Measurements from ENCODE around the gene CTDP1.

Gene CTDP1

GRCh38 chr18:79796531-79797405 lies 117.2 kb downstream of the CTDP1 start:
- DNase-seq (ENCODE audit: low spot score): no peak

- no peak for DNase-seq (ENCODE audit: low spot score)
Measured at GRCh38 chr18:79797518-79798345, 118.1 kb downstream of the CTDP1 start, which contains the start of gene KCNG2. Gene KCNG2 (plus strand): TSS chr18:79797938. CDS start chr18:79863668, 65,730 bp downstream.

- DNase-seq (ENCODE audit: low spot score): no peak
Measured at GRCh38 chr18:79798346-79798998, 118.9 kb downstream of the CTDP1 start.

GRCh38 chr18:79798999-79799370 lies 119.4 kb downstream of the CTDP1 start:
- DNase-seq (ENCODE audit: low spot score): no peak

GRCh38 chr18:79799619-79800370 lies 120.2 kb downstream of the CTDP1 start:
- DNase-seq (ENCODE audit: low spot score): no peak

GRCh38 chr18:79800371-79801180 lies 121.0 kb downstream of the CTDP1 start:
- DNase-seq (ENCODE audit: low spot score): no peak

GRCh38 chr18:79801217-79801616 lies 121.6 kb downstream of the CTDP1 start:
- no peak for DNase-seq (ENCODE audit: low spot score)

- no peak for DNase-seq (ENCODE audit: low spot score)
Measured at GRCh38 chr18:79801641-79802040, 122.0 kb downstream of the CTDP1 start.

- no peak for DNase-seq (ENCODE audit: low spot score)
Measured at GRCh38 chr18:79802298-79802697, 122.7 kb downstream of the CTDP1 start.

GRCh38 chr18:79803611-79804051 lies 124.0 kb downstream of the CTDP1 start:
- DNase-seq (ENCODE audit: low spot score): no peak

Measured in CD4-positive, alpha-beta T cell treated with Interleukin-6 at 100 ng/mL for 8 hours (primary cell).